Caco-2 (cell line): ENCODE results near the gene CLINT1. TPM values are rescaled to one million over a fixed set of nuclear protein-coding genes. Genes with fewer than 3 reads are reported as not detected.

Experiments
- BruUV-seq: library from RNA; stranded (reverse); fragments of 400-500 nt; replicated peaks from 2 replicates; lab custom pipeline; 2021; lab: Mats Ljungman, UMichigan
- CTCF ChIA-PET: fragments of 300-600 bp; sonication (Branson Sonifier 250); formaldehyde crosslinking; loops from one replicate; lab custom pipeline; 2022; ENCODE audit warnings: antibody characterized with exemption; lab: Charles Lee
- POLR2A ChIA-PET: fragments of 300-600 bp; sonication (Branson Sonifier 250); formaldehyde crosslinking; loops from one replicate; lab custom pipeline; 2022; ENCODE audit warnings: antibody characterized with exemption; lab: Charles Lee
- DNase-seq, 2 experiments: peaks; one replicate each; pipeline versions ENCODE4 v3.0.0 to v3.0.0-alpha.2; 2020 to 2022
- H3K27me3 ChIP-seq: replicated peaks from 2 replicates; pipeline ENCODE4 v1.6.0; 2011; ENCODE audit warnings: low read length; ENCODE audit not compliant: control insufficient read depth, insufficient read depth
- H3K36me3 ChIP-seq: 2 replicates; pipeline ENCODE4 v1.5.1; 2011; ENCODE audit warnings: low read length; ENCODE audit not compliant: control insufficient read depth, insufficient read depth
- H3K4me1 ChIP-seq: fragments of 250-450 bp; sonication (Bioruptor Pico); 2 replicates; pipeline ENCODE4 v1.5.1; 2020; ENCODE audit warnings: mild to moderate bottlenecking
- H3K4me3 ChIP-seq: 2 replicates; pipeline ENCODE4 v1.5.1; 2011; ENCODE audit warnings: low read depth, mild to moderate bottlenecking, control low read depth, low read length
- H3K9me3 ChIP-seq: fragments of 250-450 bp; sonication (Bioruptor Pico); 2 replicates; pipeline ENCODE4 v1.5.1; 2020; ENCODE audit warnings: mild to moderate bottlenecking, moderate library complexity
- H3K27ac Mint-ChIP-seq: one replicate; pipeline ENCODE4 v1.8.0; 2022; ENCODE audit warnings: mixed read lengths; ENCODE audit not compliant: unreplicated experiment
- H3K27me3 Mint-ChIP-seq: one replicate; pipeline ENCODE4 v1.8.0; 2022; ENCODE audit warnings: mixed read lengths; ENCODE audit not compliant: insufficient read depth, unreplicated experiment
- H3K36me3 Mint-ChIP-seq: one replicate; pipeline ENCODE4 v1.8.0; 2022; ENCODE audit warnings: mild to moderate bottlenecking, mixed read lengths; ENCODE audit not compliant: insufficient read depth, unreplicated experiment
- H3K4me1 Mint-ChIP-seq: one replicate; pipeline ENCODE4 v1.8.0; 2022; ENCODE audit warnings: low read depth, mixed read lengths; ENCODE audit not compliant: unreplicated experiment
- H3K4me3 Mint-ChIP-seq: one replicate; pipeline ENCODE4 v1.8.0; 2022; ENCODE audit warnings: mild to moderate bottlenecking, moderate library complexity, mixed read lengths; ENCODE audit not compliant: unreplicated experiment
- H3K9me3 Mint-ChIP-seq: one replicate; pipeline ENCODE4 v1.8.0; 2022; ENCODE audit warnings: mixed read lengths; ENCODE audit not compliant: unreplicated experiment
- CTCF ChIP-seq, 2 experiments: fragments of 200-600 bp in 1 of 2; IDR thresholded peaks; 1 replicate in 1 of 2; 2 replicates in 1 of 2; pipeline versions ENCODE4 v1.5.1 to v1.8.0; 2011 to 2022; ENCODE audit warnings: antibody characterized with exemption in 1 of 2, control low read depth in 1 of 2, inconsistent platforms in 1 of 2, low read depth in 1 of 2, low read length in 1 of 2, mild to moderate bottlenecking in 1 of 2, moderate library complexity in 1 of 2; ENCODE audit not compliant: insufficient read depth in 1 of 2, severe bottlenecking in 1 of 2, unreplicated experiment in 1 of 2
- intact Hi-C: fragments of 100-400 bp; cut with micrococcal nuclease; formaldehyde crosslinking; loops from one replicate; pipeline ENCODE4 v1.10.0; 2022; ENCODE audit not compliant: unreplicated experiment
- total RNA-seq: library from RNA; stranded (reverse); gene quantifications from 2 replicates; pipeline ENCODE4 v1.2.3, GENCODE V29; 2022

The CLINT1 gene
- total RNA-seq, 1 experiment from 2014 or later, result 88.7 TPM

GRCh38 chr5:157903117-157903450 is 44.1 kb upstream of the CLINT1 start:
- DNase-seq, result no peak
- Histone ChIP-seq H3K9me3 (no peaks in the 10 kb centered on the region), H3K4me1 (no peaks in the 10 kb centered on the region), H3K27me3 (no peaks in the 10 kb centered on the region), H3K4me3 (no peak overlapping the region), H3K36me3 (no peaks in the 10 kb centered on the region)
- Mint-ChIP-seq H3K4me3 (no peak overlapping the region), H3K9me3 (no peaks in the 10 kb centered on the region), H3K36me3 (no peaks in the 10 kb centered on the region), H3K27me3 (no peaks in the 10 kb centered on the region), H3K4me1 (no peaks in the 10 kb centered on the region), H3K27ac (no peak overlapping the region)
- no TSS peak for BruUV-seq
- POLR2A ChIA-PET, result no interaction called here
- CTCF ChIA-PET, result no interaction called here
- TF ChIP-seq CTCF (IDR thresholded peaks at IDR 0.05; ENCODE audit: insufficient read depth in 1 of 2, low read depth in 1 of 2, low read length in 1 of 2, severe bottlenecking in 1 of 2, unreplicated experiment in 1 of 2), result no peak
- intact Hi-C loops, result no loop called here

- Histone ChIP-seq H3K27me3 (no peaks in the 10 kb centered on the region), H3K4me3 (no peak overlapping the region), H3K36me3 (no peaks in the 10 kb centered on the region), H3K9me3 (no peaks in the 10 kb centered on the region), H3K4me1 (no peaks in the 10 kb centered on the region)
- POLR2A ChIA-PET, result no interaction called here
- no peak for TF ChIP-seq CTCF (IDR thresholded peaks at IDR 0.05; ENCODE audit: insufficient read depth in 1 of 2, low read depth in 1 of 2, low read length in 1 of 2, severe bottlenecking in 1 of 2, unreplicated experiment in 1 of 2)
- intact Hi-C loops, result no loop called here
- Mint-ChIP-seq H3K4me3 (no peak overlapping the region), H3K36me3 (no peaks in the 10 kb centered on the region), H3K9me3 (no peaks in the 10 kb centered on the region), H3K27me3 (no peaks in the 10 kb centered on the region), H3K27ac (no peak overlapping the region), H3K4me1 (no peaks in the 10 kb centered on the region)
- no peak for DNase-seq
- no TSS peak for BruUV-seq
- CTCF ChIA-PET, result no interaction called here
Observed at GRCh38 chr5:157902449-157903116, 43.6 kb upstream of the CLINT1 start.

- Mint-ChIP-seq H3K4me3 (no peak overlapping the region), H3K36me3 (no peaks in the 10 kb centered on the region)
- TF ChIP-seq CTCF (IDR thresholded peaks at IDR 0.05; ENCODE audit: insufficient read depth in 1 of 2, low read depth in 1 of 2, low read length in 1 of 2, severe bottlenecking in 1 of 2, unreplicated experiment in 1 of 2), result no peak
Observed at GRCh38 chr5:157900644-157901043, 41.7 kb upstream of the CLINT1 start.

More at GRCh38 chr5:157900644-157901043, 41.7 kb upstream of the CLINT1 start:
- no peaks in the 10 kb centered on the region for H3K4me1 Mint-ChIP-seq
- Histone ChIP-seq H3K9me3 (no peaks in the 10 kb centered on the region), H3K4me1 (no peaks in the 10 kb centered on the region), H3K36me3 (no peaks in the 10 kb centered on the region), H3K4me3 (no peak overlapping the region), H3K27me3 (no peaks in the 10 kb centered on the region)
- no peak for DNase-seq
- H3K27me3 Mint-ChIP-seq, result no peaks in the 10 kb centered on the region
- intact Hi-C loops, result no loop called here
- BruUV-seq, result no TSS peak
- H3K27ac Mint-ChIP-seq, result no peak overlapping the region
- CTCF ChIA-PET, result no interaction called here
- H3K9me3 Mint-ChIP-seq, result no peaks in the 10 kb centered on the region
- POLR2A ChIA-PET, result no interaction called here
